Activated naive CD4-positive, alpha-beta T cell treated with Interleukin-2 at 50 U/mL for 16 hours (primary cell): Measurements from ENCODE around the gene CHAC2.

ENCODE experiments used
- DNase-seq: peaks from one replicate; pipeline ENCODE4 v3.0.0-alpha.2; 2020

Gene CHAC2

DNA sequence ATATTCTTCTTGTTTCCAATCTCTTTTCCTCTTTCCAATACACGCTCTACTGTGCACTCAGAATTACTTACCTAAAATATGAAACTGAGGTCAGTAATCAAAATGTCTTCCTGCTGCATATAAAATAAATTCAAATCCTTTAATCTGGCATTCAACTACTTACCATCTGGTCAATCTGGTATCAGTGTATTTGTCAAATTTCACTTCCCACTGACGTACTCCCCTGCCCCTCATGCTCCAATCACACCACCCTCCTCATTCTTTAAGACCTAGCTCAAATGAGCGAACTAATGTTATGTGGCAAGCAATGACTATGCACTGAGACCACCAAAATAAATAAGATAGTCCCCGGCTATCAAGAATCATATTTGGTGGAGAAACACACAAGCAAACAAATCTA is 12.5 kb downstream of the CHAC2 start:
- DNase-seq, result no peak

DNA sequence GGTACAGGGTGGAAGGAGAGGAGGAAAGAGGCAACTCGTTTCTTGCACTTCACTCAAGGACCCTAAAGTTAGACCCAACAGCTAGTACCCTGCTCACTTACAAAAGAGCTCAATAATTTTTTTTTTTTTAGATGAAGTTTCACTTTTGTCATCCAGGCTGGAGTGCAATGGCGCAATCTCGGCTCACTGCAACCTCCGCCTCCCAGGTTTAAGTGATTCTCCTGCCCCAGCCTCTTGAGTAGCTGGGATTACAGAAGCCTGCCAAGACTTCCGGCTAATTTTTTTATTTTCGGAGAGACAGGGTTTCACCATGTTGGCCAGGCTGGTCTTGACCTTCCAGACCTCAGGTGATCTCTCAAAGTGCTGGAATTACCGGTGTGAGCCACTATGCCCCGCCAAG is 15.1 kb downstream of the CHAC2 start:
- no peak for DNase-seq

DNA sequence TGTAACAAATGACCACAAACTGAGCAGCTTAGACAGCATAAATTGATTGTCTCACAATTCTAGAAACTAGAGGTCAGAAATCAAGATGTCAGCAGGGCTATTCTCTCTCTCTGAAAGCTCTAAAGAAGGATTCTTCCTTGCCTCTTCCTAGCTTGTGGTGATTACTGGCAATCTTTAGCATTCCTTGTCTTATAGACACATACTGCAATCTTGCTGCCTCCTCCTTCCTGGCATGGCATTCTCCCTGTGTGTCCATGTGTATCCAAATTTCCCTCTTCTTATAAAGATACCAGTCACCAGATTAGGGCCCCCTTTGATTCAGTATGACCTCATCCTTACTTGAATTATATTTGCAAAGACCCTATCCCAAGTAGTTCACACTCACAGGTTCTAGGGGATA is 16.8 kb downstream of the CHAC2 start:
- DNase-seq, result no peak

DNA sequence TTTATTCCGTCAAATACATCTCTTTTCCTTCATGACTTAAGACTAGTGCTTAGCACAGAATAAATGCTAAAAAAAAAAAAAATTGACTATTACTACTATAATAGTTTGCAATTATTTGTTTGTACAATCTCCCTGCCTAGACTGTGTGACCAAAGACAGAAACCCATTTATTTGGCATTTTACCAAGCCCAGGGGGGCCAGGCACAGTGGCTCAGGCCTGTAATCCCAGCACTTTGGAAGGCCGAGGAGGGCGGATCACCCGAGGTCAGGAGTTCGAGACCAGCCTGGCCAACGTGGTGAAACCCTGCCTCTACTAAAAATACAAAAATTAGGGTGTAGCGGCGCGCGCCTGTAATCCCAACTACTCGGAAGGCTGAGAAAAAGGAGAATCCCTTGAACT is 17.8 kb downstream of the CHAC2 start:
- DNase-seq, result no peak

DNA sequence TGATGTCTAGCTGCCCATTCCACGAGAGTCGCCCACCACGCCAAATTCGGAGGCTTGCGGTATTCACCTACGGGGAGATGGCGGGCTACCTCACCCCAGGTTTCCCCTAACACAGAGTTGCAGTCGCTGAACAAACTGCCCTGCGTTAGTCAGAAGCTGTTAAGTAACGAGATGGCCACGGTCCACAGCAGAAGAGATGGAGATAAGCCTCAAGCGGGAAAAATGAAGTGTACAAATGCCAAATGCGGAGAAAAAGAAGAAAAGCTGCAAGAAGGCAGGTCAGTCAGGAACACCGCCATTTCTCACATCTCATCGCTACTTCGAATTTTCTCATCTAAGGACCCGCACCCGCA is 18.7 kb downstream of the CHAC2 start:
- DNase-seq, result peak; percentile 39

DNA sequence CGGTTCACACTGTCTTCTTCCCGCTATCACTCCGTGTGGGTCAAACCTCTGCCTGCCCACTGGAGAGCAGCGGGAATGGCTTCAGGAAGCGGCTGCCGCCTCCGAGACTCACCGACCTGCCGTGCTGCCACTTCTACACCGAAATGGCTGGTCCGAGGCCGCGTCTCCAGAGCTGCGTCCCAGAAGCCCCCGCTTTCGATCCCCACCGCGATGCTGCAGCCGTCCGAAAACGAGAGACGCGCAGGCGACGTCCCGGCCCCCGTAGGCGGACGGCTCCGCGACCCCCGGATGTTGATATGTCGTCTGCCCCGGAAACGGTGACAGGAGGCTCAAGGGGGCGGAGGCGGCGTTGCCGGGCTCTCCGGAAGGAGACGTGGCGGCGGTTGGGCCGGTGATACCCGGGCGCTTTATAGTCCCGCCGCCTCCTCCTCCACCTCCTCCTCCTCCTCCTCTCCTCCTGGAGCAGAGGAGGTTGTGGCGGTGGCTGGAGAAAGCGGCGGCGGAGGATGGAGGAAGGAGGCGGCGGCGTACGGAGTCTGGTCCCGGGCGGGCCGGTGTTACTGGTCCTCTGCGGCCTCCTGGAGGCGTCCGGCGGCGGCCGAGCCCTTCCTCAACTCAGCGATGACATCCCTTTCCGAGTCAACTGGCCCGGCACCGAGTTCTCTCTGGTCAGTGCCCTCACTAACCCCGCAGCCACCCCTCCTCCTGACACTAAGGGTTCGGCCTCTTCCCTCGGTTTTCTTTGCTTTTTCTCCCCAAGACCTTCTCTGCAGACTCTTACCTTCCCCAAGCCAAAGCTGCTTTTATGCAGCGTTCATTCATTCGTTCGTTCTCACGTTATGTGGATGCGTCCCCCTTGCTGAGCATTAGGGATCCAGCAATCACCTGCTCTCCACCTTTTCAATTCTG is 19.4 kb downstream of the CHAC2 start, which contains the start of the genes ASB3 and ERLEC1:
Gene ASB3 (minus strand): TSS at position 249 of the 909 bp plus-strand sequence. CDS start 21,381 bp downstream, outside the sequence.
Gene ERLEC1 (plus strand): TSS at position 340 of the 909 bp plus-strand sequence. CDS start 167 bp downstream, at position 507.
- DNase-seq, result peak; percentile 87

DNA sequence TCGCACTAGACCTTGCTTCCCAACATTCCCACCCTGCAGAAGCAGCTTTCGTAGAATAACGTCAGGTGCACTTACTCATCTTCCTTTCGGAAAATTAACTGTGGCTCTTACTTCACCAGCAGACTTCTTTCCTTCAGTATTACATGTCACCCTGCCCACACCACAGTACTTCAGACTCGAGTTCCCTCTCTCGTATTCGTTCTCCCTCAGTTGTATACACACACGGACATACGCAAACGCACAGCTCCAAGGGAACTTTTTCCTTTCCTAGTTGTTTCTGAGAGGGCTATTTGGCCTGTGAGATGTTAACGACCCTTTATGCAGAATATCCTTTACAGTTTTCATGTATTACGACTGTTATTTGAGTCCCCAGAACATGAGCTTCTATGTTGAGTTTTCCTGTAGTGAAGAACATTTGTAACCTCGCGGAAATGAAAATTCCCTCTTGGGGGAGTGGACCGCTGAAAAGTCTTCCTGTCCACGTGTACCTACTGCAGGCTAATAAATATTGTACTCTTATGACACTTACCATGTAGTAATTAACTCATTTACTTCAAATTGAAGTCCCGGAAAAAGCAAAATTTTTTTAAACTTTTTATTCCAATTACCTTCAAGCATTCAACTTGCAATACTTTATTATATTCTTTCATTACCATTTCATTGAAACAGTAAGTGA is 20.1 kb downstream of the CHAC2 start:
- DNase-seq, result peak; percentile 14

DNA sequence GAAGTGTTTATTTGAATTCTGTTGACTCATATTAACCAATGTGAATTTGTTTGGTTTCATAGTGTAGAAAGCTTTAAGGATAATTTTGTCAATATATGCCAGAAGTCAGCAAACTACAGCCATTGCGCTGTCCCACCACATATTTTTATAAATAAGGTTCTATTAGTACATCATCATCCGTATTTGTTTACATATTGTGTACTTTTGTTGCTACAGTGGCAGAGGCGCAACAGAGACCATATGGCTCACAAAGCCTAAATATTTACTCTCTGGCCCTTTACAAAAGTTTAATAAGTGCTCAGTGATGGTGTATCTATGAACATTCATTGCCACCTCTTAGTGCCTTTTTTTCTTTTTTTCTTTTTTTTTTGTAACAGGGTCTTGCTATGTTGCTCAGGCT is 25.7 kb downstream of the CHAC2 start:
- no peak for DNase-seq

DNA sequence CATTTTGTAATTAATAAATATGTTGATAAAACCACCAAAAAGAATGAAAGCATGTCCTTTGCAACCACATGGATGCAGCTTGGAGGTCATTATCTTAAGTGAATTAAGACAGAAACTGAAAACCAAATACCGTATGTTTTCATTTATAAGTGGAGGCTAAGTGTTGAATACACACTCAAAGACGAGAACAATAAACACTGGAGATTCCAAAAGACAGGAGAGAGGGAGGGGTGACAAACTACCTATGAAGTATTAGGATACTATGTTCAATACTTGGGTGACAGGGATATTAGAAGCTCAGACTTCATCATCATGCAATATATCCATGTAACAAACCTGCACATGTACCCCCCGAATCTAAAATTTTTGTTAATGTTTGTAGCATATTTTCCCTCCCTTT is 26.2 kb downstream of the CHAC2 start:
- DNase-seq, result no peak

DNA sequence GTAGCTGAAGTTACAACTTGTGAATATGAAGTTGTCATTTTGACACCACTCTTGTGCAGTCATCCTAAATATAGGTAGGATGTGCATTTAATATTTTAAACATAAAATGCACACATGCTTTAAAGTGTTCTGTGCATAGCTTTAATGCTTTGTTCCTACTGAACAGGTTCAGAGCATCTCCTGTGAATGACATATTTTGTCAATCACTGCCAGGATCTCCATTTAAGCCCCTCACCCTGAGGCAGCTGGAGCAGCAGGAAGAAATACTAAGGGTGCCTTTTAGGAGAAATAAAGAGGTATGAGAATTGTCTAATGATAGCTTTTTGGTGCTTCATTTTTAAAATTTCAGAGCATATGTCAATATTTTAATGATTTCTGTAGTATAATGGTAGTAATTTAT is 33.9 kb downstream of the CHAC2 start:
- DNase-seq, result no peak

DNA sequence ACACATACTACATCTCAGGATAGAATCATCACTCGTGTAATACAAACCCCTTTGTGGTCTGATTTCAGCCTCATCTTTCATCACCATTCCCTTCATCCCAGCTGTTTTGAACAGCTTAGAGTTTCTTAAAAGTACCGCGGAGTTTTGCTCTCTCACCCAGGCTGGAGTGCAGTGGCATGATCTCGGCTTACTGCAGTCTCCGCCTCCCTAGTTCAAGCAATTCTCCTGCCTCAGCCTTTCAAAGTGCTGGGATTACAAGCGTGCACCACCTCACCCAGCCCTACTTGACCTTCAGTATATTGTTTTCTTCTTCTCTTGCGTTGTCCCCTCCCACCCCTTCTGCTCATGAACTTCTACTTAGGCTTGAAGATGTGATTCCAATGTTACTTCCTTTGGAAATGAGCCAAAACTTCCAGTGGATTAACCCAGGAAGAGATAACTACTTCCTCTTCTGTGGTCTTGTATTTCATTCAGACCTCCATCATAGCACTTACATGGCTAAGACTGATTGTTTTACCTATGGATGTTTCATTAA is 35.1 kb downstream of the CHAC2 start:
- no peak for DNase-seq

DNA sequence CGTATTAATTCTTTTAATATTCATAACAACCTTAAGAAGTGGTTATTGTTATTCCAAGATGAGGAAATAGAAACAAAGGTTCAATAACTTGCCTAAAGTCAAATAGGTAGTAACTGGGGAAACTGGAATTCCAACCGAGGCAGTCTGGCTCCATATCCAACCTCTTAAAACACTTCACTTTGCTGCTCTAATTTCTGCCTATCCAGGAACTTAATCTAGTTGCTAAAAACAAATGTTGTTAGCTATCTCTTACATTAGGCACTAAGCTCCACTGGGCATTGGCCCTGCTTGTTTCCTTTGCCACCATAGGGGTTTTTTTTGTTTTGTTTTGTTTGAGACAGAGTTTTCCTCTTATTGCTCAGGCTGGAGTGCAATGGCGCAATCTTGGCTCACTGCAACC is 44.0 kb downstream of the CHAC2 start:
- DNase-seq, result no peak

DNA sequence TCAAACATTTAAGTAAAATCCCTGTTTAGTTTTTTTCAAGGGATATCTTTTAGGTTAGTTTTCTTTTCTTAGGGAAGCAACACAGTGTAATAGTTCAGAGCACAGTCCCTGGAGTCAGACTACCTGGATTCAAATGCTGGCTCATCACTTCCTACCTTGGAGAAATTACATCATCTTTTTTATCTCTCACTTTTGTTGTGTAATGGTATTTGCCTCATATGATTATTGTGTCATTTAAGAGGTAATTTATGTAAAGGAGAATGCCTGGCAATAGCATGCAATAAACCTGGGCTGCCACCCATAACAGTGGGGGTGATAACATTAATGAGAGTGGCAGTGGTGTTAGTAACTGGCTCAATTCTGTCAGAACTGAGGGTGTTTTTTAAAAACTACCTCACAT is 45.5 kb downstream of the CHAC2 start:
- no peak for DNase-seq

DNA sequence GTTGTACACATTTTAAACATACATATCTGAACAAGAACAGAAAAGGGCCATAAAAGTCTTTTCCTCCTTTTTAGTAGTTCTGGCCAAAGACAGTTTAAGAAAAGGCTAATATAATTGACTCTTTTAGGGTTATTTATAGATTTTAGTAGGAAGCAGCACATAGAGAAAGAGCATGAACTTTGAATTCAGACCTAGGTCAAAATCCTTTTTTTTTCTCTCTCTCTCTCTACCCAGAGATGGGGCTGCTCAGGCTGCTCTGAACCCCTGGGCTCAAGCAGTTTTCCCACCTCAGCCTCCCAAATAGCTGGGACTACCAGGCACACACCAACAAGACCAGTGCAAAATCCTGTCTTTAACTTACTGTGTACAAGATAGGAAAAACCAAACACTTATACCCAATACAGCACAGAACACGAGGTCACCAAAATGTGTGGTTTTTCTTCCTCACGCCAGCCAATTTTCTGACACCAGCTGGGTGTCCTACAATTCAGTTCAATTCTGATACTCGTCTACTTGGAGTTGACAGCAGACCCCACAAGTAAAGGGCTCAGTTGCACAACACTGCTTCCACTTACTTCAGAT is 51.3 kb downstream of the CHAC2 start:
- no peak for DNase-seq

DNA sequence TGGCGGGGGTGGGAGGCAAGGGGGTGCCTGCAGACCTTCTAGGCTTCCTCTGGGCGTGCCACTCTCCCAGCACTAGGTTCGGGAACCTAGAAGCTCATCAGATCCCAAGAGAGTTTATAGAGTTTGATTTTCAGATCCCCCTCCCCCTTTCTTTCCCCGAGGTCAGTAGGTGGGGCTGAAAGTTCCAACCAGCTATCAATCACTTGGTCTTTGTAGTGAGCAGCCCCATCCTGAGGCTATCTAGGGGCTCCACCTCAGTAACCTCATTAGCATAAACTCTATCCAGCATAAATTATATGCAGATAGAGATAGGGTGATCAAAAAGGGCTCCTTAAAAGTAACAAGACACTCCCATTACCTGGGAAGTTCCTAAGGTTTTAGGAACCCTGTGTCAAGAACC is 52.0 kb downstream of the CHAC2 start:
- DNase-seq, result no peak

DNA sequence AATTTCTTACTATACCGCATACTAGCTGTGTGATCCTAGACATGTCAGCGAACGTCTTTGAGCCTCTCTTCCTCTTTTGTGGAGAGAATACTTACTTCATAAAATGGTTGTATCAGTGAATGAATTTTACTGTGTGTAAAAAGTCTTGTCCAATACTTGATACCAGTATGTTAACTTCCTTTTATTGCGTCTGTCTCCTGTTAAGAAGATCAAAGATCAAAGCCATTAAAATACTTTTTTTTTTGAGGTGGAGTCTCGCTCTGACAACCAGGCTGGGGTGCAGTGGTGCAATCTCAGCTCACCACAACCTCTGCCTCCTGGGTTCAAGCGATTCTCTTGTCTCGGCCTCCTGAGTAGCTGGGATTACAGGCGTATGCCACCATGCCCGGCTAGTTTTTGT is 52.4 kb downstream of the CHAC2 start:
- DNase-seq, result no peak

DNA sequence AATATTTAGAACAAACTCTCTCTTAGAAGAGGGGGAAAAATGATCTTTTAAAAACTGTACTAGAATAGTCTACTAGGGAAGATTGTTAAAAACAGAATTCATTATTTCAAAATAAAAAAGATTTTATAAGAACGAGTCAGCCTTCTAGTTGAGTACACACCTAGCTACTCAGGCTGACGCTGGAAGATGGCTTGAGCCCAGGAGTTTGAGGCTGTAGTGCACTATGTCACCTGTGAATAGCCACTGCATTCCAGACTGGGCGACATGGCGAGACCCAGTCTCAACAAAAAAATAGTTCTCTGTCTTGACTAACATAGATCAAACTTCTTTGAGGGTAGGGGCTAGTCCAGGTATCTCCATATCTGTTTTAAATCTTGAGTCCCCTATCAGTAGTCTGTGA is 53.1 kb downstream of the CHAC2 start:
- no peak for DNase-seq

DNA sequence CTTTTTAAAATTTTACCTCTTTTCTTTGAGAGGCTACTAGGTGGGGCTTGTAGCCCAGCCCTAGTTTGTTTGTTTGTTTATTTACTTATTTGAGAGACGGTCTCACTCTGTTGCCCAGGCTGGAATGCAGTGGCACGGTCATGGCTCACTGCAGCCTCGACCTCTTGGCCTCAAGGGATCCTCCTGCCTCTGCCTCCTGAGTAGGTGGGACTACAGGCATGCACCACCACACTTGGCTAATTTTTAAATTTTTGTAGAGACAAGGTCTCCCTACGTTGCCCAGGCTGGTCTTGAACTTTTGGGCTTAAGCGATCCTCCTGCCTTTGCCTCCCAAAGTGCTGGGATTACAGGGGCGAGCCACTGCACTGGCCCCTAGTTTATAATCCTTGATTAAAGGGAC is 54.2 kb downstream of the CHAC2 start:
- no peak for DNase-seq

DNA sequence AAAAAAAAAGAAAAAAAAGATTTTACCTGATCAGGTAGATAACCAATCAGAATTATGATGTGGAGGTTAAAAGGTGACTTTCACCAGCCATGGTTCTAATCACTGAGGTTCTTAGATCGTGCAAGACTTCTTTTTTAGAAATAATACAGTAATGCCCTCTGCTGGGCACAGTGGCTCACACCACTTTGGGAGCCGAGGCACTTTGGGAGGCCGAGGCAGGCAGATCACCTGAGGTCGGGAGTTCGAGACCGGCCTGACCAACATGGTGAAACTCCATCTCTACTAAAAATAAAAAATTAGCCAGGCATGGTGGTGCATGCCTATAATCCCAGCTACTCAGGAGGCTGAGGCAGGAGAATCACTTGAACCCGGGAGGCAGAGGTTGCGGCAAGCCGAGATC is 56.0 kb downstream of the CHAC2 start:
- peak; percentile 7 for DNase-seq
